IMR-90 (cell line): ENCODE results near the gene OR2A25. TPM values are rescaled to one million over a fixed set of nuclear protein-coding genes. Genes with fewer than 3 reads are reported as not detected.

Source experiments
- ATAC-seq: fragments of 200-7000 bp; cut with Tn5 transposase; 2 replicates; pipeline ENCODE4 v1.9.1; 2020; ENCODE audit warnings: low read depth, mild to moderate bottlenecking, moderate library complexity
- BruUV-seq: library from RNA; stranded (reverse); fragments of 400-500 nt; replicated peaks from 2 replicates; lab custom pipeline; 2021; lab: Mats Ljungman, UMichigan
- CTCF ChIA-PET: fragments of 300-600 bp; formaldehyde crosslinking; extraction: SDS; loops from one replicate; lab custom pipeline; 2021; ENCODE audit warnings: antibody characterized with exemption; lab: Yijun Ruan, JAX
- POLR2A ChIA-PET: fragments of 300-600 bp; sonication (Branson Sonifier 250); formaldehyde crosslinking; loops from one replicate; lab custom pipeline; 2022; ENCODE audit warnings: antibody characterized with exemption; ENCODE audit not compliant: unreplicated experiment; lab: Charles Lee
- DNase-seq: peaks from one replicate; pipeline ENCODE4 v3.0.0; 2013
- H2AFZ ChIP-seq: replicated peaks from 2 replicates; pipeline ENCODE3; 2013; ENCODE audit warnings: low read length, mild to moderate bottlenecking; ENCODE audit not compliant: poor library complexity
- H2AK5ac ChIP-seq: 2 replicates; pipeline ENCODE4 v1.6.1; 2013; ENCODE audit warnings: low read depth, low read length, inconsistent platforms
- H2AK9ac ChIP-seq: replicated peaks from 2 replicates; pipeline ENCODE3; 2013; ENCODE audit warnings: mild to moderate bottlenecking, low read depth, low read length, moderate library complexity; ENCODE audit not compliant: poor library complexity
- H2BK120ac ChIP-seq: 2 replicates; pipeline ENCODE4 v1.6.1; 2013; ENCODE audit warnings: low read depth, low read length, inconsistent platforms
- H2BK15ac ChIP-seq: 3 replicates; pipeline ENCODE4 v1.6.1; 2013; ENCODE audit warnings: low read depth, low read length, inconsistent platforms
- H2BK20ac ChIP-seq: 2 replicates; pipeline ENCODE4 v1.6.1; 2013; ENCODE audit warnings: low read depth, mild to moderate bottlenecking, inconsistent platforms, low read length, moderate library complexity
- H2BK5ac ChIP-seq: 2 replicates; pipeline ENCODE4 v1.6.1; 2013; ENCODE audit warnings: mild to moderate bottlenecking, low read depth, low read length, inconsistent platforms; ENCODE audit not compliant: poor library complexity, severe bottlenecking
- H3K14ac ChIP-seq: replicated peaks from 2 replicates; pipeline ENCODE4 v1.6.1; 2013; ENCODE audit warnings: low read depth, low read length, inconsistent platforms
- H3K18ac ChIP-seq: 2 replicates; pipeline ENCODE4 v1.6.1; 2013; ENCODE audit warnings: low read depth, low read length, control low read depth
- H3K23ac ChIP-seq: 2 replicates; pipeline ENCODE4 v1.6.1; 2013; ENCODE audit warnings: low read depth, low read length, inconsistent platforms
- H3K27ac ChIP-seq: 2 replicates; pipeline ENCODE4 v1.5.1; 2013; ENCODE audit warnings: mild to moderate bottlenecking, control low read depth, low read length; ENCODE audit not compliant: insufficient read depth
- H3K27me3 ChIP-seq: 2 replicates; pipeline ENCODE4 v1.6.1; 2013; ENCODE audit warnings: low read length; ENCODE audit not compliant: control insufficient read depth, insufficient read depth
- H3K36me3 ChIP-seq: 2 replicates; pipeline ENCODE4 v1.6.1; 2013; ENCODE audit warnings: low read length, mixed read lengths; ENCODE audit not compliant: control insufficient read depth, insufficient read depth
- H3K4ac ChIP-seq: 2 replicates; pipeline ENCODE4 v1.6.1; 2013; ENCODE audit warnings: low read depth, low read length, inconsistent platforms
- H3K4me1 ChIP-seq: 2 replicates; pipeline ENCODE4 v1.6.1; 2013; ENCODE audit warnings: low read length, mixed read lengths; ENCODE audit not compliant: control insufficient read depth, insufficient read depth
- H3K4me2 ChIP-seq: 2 replicates; pipeline ENCODE4 v1.6.1; 2013; ENCODE audit warnings: low read depth, mild to moderate bottlenecking, control low read depth, low read length, moderate library complexity
- H3K4me3 ChIP-seq: 2 replicates; pipeline ENCODE4 v1.5.1; 2013; ENCODE audit warnings: low read depth, mild to moderate bottlenecking, control low read depth, low read length, moderate library complexity; ENCODE audit not compliant: insufficient read depth
- H3K56ac ChIP-seq: 2 replicates; pipeline ENCODE4 v1.6.1; 2013; ENCODE audit warnings: low read length, inconsistent platforms; ENCODE audit not compliant: insufficient read depth; ENCODE audit errors: extremely low read depth
- H3K79me1 ChIP-seq, 2 experiments: 2 replicates each; pipeline ENCODE4 v1.6.1; 2013; ENCODE audit warnings: low read length in 2 of 2, inconsistent platforms in 1 of 2, low read depth in 1 of 2
- H3K9ac ChIP-seq: 2 replicates; pipeline ENCODE4 v1.6.1; 2013; ENCODE audit warnings: low read depth, low read length, control low read depth
- H3K9me1 ChIP-seq: 2 replicates; pipeline ENCODE4 v1.6.1; 2013; ENCODE audit warnings: low read length, inconsistent platforms; ENCODE audit not compliant: insufficient read depth
- H3K9me3 ChIP-seq: 2 replicates; pipeline ENCODE4 v1.6.1; 2013; ENCODE audit warnings: low read length; ENCODE audit not compliant: control insufficient read depth, insufficient read depth
- H4K20me1 ChIP-seq: 2 replicates; pipeline ENCODE4 v1.6.1; 2013; ENCODE audit warnings: low read length, inconsistent platforms; ENCODE audit not compliant: insufficient read depth
- H4K5ac ChIP-seq: 2 replicates; pipeline ENCODE4 v1.6.1; 2013; ENCODE audit warnings: mild to moderate bottlenecking, low read depth, low read length, control low read depth
- H4K8ac ChIP-seq, 2 experiments: 2 replicates each; pipeline ENCODE4 v1.6.1; 2013; ENCODE audit warnings: low read depth in 2 of 2, low read length in 2 of 2, control low read depth in 1 of 2, inconsistent platforms in 1 of 2
- H4K91ac ChIP-seq: 2 replicates; pipeline ENCODE4 v1.6.1; 2013; ENCODE audit warnings: low read depth, low read length, inconsistent platforms; ENCODE audit not compliant: insufficient read depth
- BHLHE40 ChIP-seq: fragments of 150-350 bp; IDR thresholded peaks from 2 replicates; pipeline ENCODE4 v1.6.1; 2016; ENCODE audit warnings: mild to moderate bottlenecking, low read depth, low read length
- CEBPB ChIP-seq: IDR thresholded peaks from 2 replicates; pipeline ENCODE4 v1.6.1; 2012; ENCODE audit warnings: low read depth, low read length, improper control_type of control experiment
- CHD1 ChIP-seq: IDR thresholded peaks from 2 replicates; pipeline ENCODE4 v1.6.1; 2012; ENCODE audit warnings: low read depth, low read length, improper control_type of control experiment
- FOS ChIP-seq: fragments of 150-350 bp; IDR thresholded peaks from 2 replicates; pipeline ENCODE4 v1.6.1; 2016; ENCODE audit warnings: low read depth, low read length
- MAFK ChIP-seq: IDR thresholded peaks from 2 replicates; pipeline ENCODE4 v1.6.1; 2012; ENCODE audit warnings: low read depth, low read length, improper control_type of control experiment
- MAZ ChIP-seq: IDR thresholded peaks from 2 replicates; pipeline ENCODE4 v1.6.1; 2012; ENCODE audit warnings: low read depth, mild to moderate bottlenecking, low read length, improper control_type of control experiment, moderate library complexity, borderline replicate concordance
- MXI1 ChIP-seq: IDR thresholded peaks from 2 replicates; pipeline ENCODE4 v1.6.1; 2012; ENCODE audit warnings: low read depth, mild to moderate bottlenecking, low read length, moderate library complexity, borderline replicate concordance
- NFE2L2 ChIP-seq: fragments of 150-350 bp; IDR thresholded peaks from 2 replicates; pipeline ENCODE4 v1.6.1; 2016; ENCODE audit warnings: low read depth, mild to moderate bottlenecking, low read length
- POLR2A ChIP-seq: IDR thresholded peaks from 2 replicates; pipeline ENCODE4 v1.6.1; 2012; ENCODE audit warnings: mild to moderate bottlenecking, low read depth, low read length
- RAD21 ChIP-seq: IDR thresholded peaks from 2 replicates; pipeline ENCODE4 v1.6.1; 2012; ENCODE audit warnings: low read length, improper control_type of control experiment
- RCOR1 ChIP-seq: IDR thresholded peaks from 2 replicates; pipeline ENCODE4 v1.6.1; 2012; ENCODE audit warnings: mild to moderate bottlenecking, low read length, improper control_type of control experiment; ENCODE audit not compliant: insufficient replicate concordance
- RFX5 ChIP-seq: IDR thresholded peaks from 2 replicates; pipeline ENCODE4 v1.8.0; 2012; ENCODE audit warnings: low read depth, mild to moderate bottlenecking, low read length, moderate library complexity
- SMC3 ChIP-seq: fragments of 150-350 bp; IDR thresholded peaks from 2 replicates; pipeline ENCODE4 v1.6.1; 2016; ENCODE audit warnings: low read depth, mild to moderate bottlenecking, antibody characterized with exemption, low read length, moderate library complexity
- WGBS, 2 experiments: methylation state at CpG; one replicate each; pipeline versions ENCODE4 v1.1.5 to v1.1.7; 2013; ENCODE audit warnings: missing lambda C conversion rate in 2 of 2; ENCODE audit not compliant: insufficient read length in 1 of 2; ENCODE audit errors: extremely low coverage in 2 of 2; 5-methylcytosine and 5-hydroxymethylcytosine counted together
- dilution Hi-C: fragments of 300-500 bp; cut with HindIII; formaldehyde crosslinking; loops from one replicate; pipeline ENCODE4 v1.14.3; 2018; ENCODE audit warnings: low sequenced_read_pairs; ENCODE audit not compliant: unreplicated experiment
- in situ Hi-C: fragments of 300-500 bp; cut with MboI; formaldehyde crosslinking; loops from 3 replicates; pipeline ENCODE4 v1.14.3; 2019; ENCODE audit warnings: low sequenced_read_pairs, inconsistent platforms, mixed read lengths
- intact Hi-C: fragments of 100-400 bp; cut with micrococcal nuclease; formaldehyde crosslinking; loops from 2 replicates; pipeline ENCODE4 v1.10.0; 2022
- polyA plus RNA-seq, 3 experiments: library from polyadenylated mRNA; depleted of rRNA; stranded (reverse); fragments of >200 nt; gene quantifications; 2 replicates each; pipeline ENCODE4 v1.2.3, GENCODE V29; 2012; ENCODE audit warnings: low replicate concordance in 1 of 3
- total RNA-seq: library from RNA; depleted of rRNA; stranded (reverse); fragments of >200 nt; gene quantifications from 2 replicates; pipeline ENCODE4 v1.2.3, GENCODE V29; 2012
- TF ChIP-seq, protein P1 (sequence below): fragments of 150-350 bp; IDR thresholded peaks from 2 replicates; pipeline ENCODE4 v1.6.1; 2016; ENCODE audit warnings: low read depth, mild to moderate bottlenecking, low read length, moderate library complexity, borderline replicate concordance
- TF ChIP-seq, protein P2 (sequence below): fragments of 150-350 bp; IDR thresholded peaks from 2 replicates; pipeline ENCODE4 v1.6.1; 2017; ENCODE audit warnings: mild to moderate bottlenecking, antibody characterized with exemption, low read length, low read depth
- TF ChIP-seq, protein P3 (sequence below): conservative IDR thresholded peaks from 2 replicates; pipeline ENCODE4 v1.5.1; 2012; ENCODE audit warnings: mild to moderate bottlenecking, low read depth, low read length, improper control_type of control experiment

OR2A25 gene
- total and polyA plus RNA-seq, 2 of the 4 experiments (the other 2 are of a cell fraction): not detected

- no peaks in the 10 kb centered on the region for H3K79me1 ChIP-seq
- TF ChIP-seq POLR2A (no peak), CEBPB (no peak), NFE2L2 (no peak), MAFK (no peak), CHD1 (no peak), RCOR1 (no peak), MAZ (no peak), MXI1 (no peak), FOS (no peak), RFX5 (no peak), BHLHE40 (no peak), SMC3 (peak; percentile 64), RAD21 (peak; percentile 77)
- TF ChIP-seq, protein P1, sequence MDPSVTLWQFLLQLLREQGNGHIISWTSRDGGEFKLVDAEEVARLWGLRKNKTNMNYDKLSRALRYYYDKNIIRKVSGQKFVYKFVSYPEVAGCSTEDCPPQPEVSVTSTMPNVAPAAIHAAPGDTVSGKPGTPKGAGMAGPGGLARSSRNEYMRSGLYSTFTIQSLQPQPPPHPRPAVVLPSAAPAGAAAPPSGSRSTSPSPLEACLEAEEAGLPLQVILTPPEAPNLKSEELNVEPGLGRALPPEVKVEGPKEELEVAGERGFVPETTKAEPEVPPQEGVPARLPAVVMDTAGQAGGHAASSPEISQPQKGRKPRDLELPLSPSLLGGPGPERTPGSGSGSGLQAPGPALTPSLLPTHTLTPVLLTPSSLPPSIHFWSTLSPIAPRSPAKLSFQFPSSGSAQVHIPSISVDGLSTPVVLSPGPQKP: no peak
- TF ChIP-seq, protein P2, sequence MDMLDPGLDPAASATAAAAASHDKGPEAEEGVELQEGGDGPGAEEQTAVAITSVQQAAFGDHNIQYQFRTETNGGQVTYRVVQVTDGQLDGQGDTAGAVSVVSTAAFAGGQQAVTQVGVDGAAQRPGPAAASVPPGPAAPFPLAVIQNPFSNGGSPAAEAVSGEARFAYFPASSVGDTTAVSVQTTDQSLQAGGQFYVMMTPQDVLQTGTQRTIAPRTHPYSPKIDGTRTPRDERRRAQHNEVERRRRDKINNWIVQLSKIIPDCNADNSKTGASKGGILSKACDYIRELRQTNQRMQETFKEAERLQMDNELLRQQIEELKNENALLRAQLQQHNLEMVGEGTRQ: no peak
- TF ChIP-seq, protein P3, sequence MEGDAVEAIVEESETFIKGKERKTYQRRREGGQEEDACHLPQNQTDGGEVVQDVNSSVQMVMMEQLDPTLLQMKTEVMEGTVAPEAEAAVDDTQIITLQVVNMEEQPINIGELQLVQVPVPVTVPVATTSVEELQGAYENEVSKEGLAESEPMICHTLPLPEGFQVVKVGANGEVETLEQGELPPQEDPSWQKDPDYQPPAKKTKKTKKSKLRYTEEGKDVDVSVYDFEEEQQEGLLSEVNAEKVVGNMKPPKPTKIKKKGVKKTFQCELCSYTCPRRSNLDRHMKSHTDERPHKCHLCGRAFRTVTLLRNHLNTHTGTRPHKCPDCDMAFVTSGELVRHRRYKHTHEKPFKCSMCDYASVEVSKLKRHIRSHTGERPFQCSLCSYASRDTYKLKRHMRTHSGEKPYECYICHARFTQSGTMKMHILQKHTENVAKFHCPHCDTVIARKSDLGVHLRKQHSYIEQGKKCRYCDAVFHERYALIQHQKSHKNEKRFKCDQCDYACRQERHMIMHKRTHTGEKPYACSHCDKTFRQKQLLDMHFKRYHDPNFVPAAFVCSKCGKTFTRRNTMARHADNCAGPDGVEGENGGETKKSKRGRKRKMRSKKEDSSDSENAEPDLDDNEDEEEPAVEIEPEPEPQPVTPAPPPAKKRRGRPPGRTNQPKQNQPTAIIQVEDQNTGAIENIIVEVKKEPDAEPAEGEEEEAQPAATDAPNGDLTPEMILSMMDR: peak; percentile 70
- POLR2A ChIA-PET: no interaction called here
Measured at GRCh38 chr7:144027070-144027469, 42.5 kb upstream of the OR2A25 start.

More at GRCh38 chr7:144027070-144027469, 42.5 kb upstream of the OR2A25 start:
- peak; percentile 84 for ATAC-seq
- Histone ChIP-seq H3K4me2 (no peak overlapping the region), H3K4me1 (no peaks in the 10 kb centered on the region), H3K9ac (no peak overlapping the region), H4K5ac (no peak overlapping the region), H2BK15ac (no peak overlapping the region), H3K56ac (no peak overlapping the region), H3K23ac (no peak overlapping the region), H3K36me3 (no peaks in the 10 kb centered on the region), H4K20me1 (no peaks in the 10 kb centered on the region), H2BK20ac (no peak overlapping the region), H3K18ac (no peak overlapping the region), H3K4me3 (no peak overlapping the region), H3K27me3 (peaks cover 2% of the 10 kb centered on the region), H3K14ac (no peak overlapping the region), H2AK9ac (no peak overlapping the region), H2BK120ac (no peak overlapping the region), H3K27ac (no peak overlapping the region), H3K4ac (no peak overlapping the region), H2AK5ac (no peak overlapping the region), H4K8ac (no peak overlapping the region), H4K91ac (no peak overlapping the region), H3K9me1 (no peaks in the 10 kb centered on the region), H2AFZ (no peak overlapping the region), H2BK5ac (no peak overlapping the region), H3K9me3 (no peaks in the 10 kb centered on the region)
- BruUV-seq: no TSS peak
- dilution Hi-C loops: no loop called here
- intact Hi-C loops: loop anchor here (1.0 to 5.0 kb wide), 2 partner anchors 100 to 126 kb away; no protein-coding TSS in a partner anchor
- in situ Hi-C loops: no loop called here
- DNase-seq: peak; percentile 50
- WGBS, 2 experiments: no CpG with 5 or more reads among the region's 3 CpGs
- CTCF ChIA-PET: interaction anchor here (0.8 kb wide), 1 partner anchor 291 kb away, joined by 3 read pairs; no protein-coding TSS in a partner anchor
